GM21367 (cell line): ENCODE results near the gene GALNT18.
"Not testable (repeated sequence)": the region's sequence is repeated elsewhere in the genome, so short reads cannot be mapped to it uniquely, and the experiment has no call there.

Source experiments
- ATAC-seq: cut with Tn5 transposase; IDR thresholded peaks from one replicate; pipeline ENCODE4 v1.9.1; 2021; ENCODE audit not compliant: unreplicated experiment

GALNT18 gene

DNA sequence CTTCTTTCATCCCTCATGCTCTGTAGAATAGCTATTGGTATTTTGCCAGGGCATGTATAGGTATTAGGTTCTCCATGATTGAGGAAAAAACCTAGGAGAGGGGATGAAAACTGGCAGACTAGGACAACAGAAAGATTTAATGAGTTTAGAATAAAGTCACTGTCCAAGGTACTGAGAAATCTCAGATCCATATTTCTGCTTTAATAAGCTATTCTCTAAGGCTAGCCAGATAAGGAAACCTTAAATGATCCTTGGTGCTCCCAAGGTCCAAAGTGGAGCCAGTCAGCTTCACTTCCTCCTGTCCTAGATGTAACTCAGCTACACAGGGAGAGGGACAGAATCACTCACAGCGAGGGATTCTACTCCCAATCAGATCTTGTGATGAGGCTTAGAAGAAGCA lies 255.0 kb downstream of the GALNT18 start:
- no peak for ATAC-seq

- no peak for ATAC-seq
Observed at GRCh38 chr11:11363674-11364073, 258.1 kb downstream of the GALNT18 start.

DNA sequence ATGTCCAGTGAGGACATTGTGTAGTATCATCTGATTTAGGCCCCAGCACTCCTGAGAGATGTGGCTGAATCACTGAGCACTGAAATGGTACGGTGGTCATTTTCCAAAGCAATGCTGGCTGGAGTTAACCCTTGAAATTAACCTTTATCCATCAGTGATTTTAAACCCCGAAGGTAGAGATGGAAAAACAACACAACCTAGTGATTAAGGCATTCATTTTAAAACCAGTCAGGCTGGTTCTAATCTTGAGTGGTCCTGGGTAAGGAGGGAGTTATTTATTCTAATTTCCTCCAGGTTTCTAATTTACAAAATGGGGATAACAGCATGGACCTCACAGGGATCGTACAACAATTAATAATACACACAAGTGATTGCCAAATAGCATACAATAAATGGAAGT lies 262.2 kb downstream of the GALNT18 start:
- no peak for ATAC-seq

GRCh38 chr11:11356842-11357241 lies 265.0 kb downstream of the GALNT18 start:
- no peak for ATAC-seq

- ATAC-seq = not testable (repeated sequence)
Observed at GRCh38 chr11:11352878-11353277, 268.9 kb downstream of the GALNT18 start, which contains the start of gene CSNK2A3. TSS of gene CSNK2A3 (minus strand) at chr11:11353250. CDS start at chr11:11353119, 131 bp downstream.

DNA sequence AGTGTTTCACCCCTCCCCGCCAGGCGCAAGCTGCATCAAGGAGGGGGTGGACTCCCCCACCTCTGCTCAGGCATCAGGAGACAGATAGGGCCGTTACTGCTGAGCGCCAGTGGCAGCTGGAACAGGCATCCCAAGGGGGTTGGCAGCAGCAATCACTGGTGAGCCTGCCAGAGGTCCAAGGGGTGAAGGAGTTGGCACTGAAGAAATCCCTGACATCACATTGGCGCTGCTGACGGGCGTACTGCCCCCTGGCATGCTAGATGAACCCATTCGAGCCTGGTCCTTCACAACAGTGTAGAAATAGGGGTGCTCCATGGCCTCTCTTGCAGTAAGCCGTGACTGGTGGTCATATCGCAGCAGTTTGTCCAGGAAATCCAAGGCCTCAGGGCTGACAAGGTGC lies 270.0 kb downstream of the GALNT18 start:
- ATAC-seq = not testable (repeated sequence)

GRCh38 chr11:11351042-11351586 lies 270.7 kb downstream of the GALNT18 start:
- no peak for ATAC-seq

GRCh38 chr11:11349870-11350337 lies 271.9 kb downstream of the GALNT18 start:
- ATAC-seq = no peak

GRCh38 chr11:11349106-11349825 lies 272.5 kb downstream of the GALNT18 start:
- ATAC-seq = no peak

GRCh38 chr11:11348303-11348702 lies 273.5 kb downstream of the GALNT18 start:
- ATAC-seq = no peak

DNA sequence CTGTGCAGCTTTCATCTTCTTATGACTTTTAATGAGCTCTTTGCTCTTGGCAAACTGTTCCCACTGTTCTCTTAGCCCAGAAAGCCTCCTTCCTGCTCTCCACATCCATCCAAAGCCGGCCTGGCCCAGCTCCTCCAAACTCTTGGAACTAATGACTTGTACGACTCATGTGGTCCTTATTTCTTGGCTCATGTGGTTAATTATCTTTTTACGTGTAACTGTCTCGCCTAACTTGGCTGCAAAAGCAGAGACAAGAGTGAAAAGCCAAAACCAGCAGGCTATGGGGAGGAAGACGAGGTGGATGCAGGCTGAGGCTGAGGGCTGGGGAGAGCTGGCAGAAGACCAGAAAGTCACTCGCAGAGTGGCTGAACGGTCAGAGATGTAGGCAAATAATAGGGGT lies 274.2 kb downstream of the GALNT18 start:
- no peak for ATAC-seq

DNA sequence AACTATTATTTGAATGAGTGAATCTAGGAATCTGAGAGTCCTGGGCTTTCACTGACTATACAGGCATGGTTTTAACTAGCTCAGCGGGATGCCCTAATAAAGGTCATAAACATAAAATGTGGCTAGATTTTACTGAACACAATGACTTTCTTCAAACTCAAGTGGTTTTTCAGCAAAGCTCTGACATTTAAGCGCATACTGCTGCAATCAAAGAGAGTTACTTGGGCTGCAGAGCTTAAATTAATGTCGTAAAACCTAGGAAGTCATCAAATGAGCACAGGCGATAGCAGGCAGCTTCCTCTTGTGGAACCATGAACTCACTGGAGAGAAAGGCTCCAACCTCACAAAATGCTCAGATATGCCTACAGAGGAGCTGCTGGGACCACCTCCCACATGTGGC lies 275.5 kb downstream of the GALNT18 start:
- no peak for ATAC-seq

GRCh38 chr11:11345099-11345498 lies 276.7 kb downstream of the GALNT18 start:
- no peak for ATAC-seq

DNA sequence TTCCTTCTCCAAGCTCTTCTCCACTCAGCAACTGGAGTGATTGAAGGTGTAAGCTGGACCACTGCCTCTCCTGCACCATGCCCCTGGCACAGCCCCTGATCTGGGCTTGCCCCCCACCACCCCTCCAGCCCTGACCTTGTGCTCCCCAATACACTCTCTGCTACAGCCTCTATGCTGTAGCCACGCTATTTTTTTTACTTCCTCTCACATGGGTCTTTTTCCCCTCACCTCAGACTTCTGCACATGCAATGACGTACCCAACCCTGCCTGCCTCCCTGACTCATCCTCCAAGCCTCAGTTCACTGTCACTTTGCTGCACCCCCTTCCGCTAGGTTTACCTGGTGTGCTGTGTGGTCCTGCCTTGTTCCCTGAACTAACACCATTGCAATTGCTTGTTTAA lies 277.8 kb downstream of the GALNT18 start:
- ATAC-seq = no peak

- no peak for ATAC-seq
Observed at GRCh38 chr11:11338304-11338703, 283.5 kb downstream of the GALNT18 start.

GRCh38 chr11:11336664-11337063 lies 285.1 kb downstream of the GALNT18 start:
- peak; percentile 57 for ATAC-seq

- ATAC-seq = no peak
Observed at GRCh38 chr11:11335043-11335442, 286.8 kb downstream of the GALNT18 start.

- no peak for ATAC-seq
Observed at GRCh38 chr11:11334607-11335006, 287.2 kb downstream of the GALNT18 start.

- no peak for ATAC-seq
Observed at GRCh38 chr11:11332141-11332710, 289.6 kb downstream of the GALNT18 start.

DNA sequence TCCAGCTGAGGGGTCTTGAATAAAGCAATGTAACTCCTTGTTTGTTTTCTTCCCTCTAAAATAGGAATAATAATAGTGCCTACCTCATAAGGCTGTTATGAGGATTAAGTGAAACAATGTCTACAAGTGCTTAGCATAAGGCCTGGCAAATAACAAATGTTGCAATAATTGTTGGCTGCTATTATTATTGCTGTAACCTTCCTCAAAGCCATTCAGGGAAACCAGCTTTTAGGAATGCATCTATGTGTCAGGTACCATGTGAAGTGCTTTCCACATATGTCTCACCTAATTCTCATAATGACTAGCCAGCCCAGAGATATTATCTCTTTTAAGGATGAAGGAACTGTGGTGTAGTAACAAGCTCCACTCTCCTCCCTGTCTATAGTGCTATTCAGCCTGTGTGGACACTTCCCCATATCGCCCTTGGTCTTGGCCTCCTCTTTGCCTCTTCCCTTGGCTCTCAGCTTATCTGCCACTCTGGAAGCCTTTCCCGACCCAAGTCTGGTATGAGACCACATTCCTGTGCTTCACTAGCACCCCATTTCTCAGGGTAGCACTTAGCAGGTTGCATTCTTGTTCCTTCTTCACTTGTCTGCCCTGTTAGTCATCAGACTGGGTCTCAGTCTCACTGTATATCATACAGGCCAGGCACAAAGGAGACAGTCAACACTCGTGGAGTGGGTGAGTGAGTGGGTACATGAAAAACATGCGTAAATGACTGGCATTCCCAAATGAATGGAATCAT lies 292.6 kb downstream of the GALNT18 start:
- no peak for ATAC-seq

DNA sequence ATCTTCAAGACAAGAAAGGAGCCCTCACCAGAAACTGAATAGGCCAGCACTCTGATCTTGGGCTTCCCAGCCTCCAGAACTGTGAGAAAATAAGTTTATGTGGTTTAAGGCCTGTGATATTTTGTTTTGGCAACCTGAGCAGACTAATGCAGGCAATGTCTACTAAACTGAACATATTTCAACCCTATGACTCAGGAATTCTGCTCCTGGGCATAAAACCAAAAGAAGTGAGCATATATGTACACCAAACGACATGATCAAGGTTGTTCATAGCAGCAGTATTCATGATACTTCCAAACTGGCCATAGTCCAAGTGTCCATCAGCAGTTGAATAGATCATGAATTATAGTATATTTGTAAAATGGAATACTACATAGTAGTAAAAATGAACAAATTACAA lies 297.7 kb downstream of the GALNT18 start:
- ATAC-seq = no peak

DNA sequence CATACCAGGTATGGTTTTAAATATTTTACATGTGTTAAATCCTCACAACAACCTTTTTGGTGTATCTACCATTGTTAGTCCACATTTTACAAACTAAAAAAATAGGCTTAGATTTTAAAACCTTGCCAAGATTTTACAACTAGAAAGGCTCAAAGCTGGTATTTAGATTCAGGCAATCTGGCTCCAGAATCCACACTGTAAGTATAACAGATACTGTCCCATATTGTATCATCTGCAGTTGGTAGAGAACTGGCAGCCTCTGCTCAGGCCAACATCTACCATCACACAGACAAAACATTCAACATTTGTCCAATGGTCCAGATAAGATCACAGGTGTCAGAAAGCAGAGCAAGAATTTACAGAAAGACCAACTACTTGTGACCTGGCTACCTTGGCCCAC lies 299.7 kb downstream of the GALNT18 start:
- ATAC-seq = no peak
